Measurements from ENCODE around the gene CHCHD3. TPM values are rescaled to one million over a fixed set of nuclear protein-coding genes. Genes with fewer than 3 reads are reported as not detected.

Gene CHCHD3
- total RNA-seq, 3 donors from 2014 or later, result 52.1 to 59.4 (median 53.1) TPM

DNA sequence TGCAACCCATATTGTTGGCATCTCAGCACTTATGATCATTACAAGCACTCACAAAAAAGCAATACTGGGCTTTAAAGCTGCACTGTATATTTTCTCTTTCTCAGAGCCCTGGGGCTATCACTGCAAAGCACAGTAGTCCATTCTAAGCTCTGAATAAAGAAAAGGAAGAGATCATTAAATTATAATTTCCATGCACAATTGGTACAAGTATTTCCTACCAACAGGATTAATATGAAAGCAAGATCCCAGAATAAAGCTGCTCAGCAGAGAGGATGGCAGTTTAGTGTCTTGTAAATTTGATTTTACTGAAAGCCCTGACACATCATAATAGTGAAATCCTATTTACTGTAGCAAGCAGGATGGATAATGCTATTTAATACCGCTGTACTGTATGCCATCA, 205.3 kb downstream of the CHCHD3 start:
- intact Hi-C loops (cut with DNase I; ENCODE audit: low total_unique reads), result no loop called here
- H3K27me3 ChIP-seq, result no peaks in the 10 kb centered on the region
- H3K4me3 ChIP-seq, result no peak overlapping the region
- no peak overlapping the region for H3K27ac ChIP-seq
- H3K36me3 ChIP-seq, result no peaks in the 10 kb centered on the region
- TF ChIP-seq POLR2A (IDR thresholded peaks at IDR 0.05) (no peak), POLR2AphosphoS5 (IDR thresholded peaks at IDR 0.05) (no peak)
- TF ChIP-seq, protein P1, sequence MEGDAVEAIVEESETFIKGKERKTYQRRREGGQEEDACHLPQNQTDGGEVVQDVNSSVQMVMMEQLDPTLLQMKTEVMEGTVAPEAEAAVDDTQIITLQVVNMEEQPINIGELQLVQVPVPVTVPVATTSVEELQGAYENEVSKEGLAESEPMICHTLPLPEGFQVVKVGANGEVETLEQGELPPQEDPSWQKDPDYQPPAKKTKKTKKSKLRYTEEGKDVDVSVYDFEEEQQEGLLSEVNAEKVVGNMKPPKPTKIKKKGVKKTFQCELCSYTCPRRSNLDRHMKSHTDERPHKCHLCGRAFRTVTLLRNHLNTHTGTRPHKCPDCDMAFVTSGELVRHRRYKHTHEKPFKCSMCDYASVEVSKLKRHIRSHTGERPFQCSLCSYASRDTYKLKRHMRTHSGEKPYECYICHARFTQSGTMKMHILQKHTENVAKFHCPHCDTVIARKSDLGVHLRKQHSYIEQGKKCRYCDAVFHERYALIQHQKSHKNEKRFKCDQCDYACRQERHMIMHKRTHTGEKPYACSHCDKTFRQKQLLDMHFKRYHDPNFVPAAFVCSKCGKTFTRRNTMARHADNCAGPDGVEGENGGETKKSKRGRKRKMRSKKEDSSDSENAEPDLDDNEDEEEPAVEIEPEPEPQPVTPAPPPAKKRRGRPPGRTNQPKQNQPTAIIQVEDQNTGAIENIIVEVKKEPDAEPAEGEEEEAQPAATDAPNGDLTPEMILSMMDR (IDR thresholded peaks at IDR 0.05), result no peak
- no peaks in the 10 kb centered on the region for H3K9me3 ChIP-seq
- H3K4me1 ChIP-seq, result no peaks in the 10 kb centered on the region
- DNase-seq (ENCODE audit: low spot score in 2 of 2), result no peak

DNA sequence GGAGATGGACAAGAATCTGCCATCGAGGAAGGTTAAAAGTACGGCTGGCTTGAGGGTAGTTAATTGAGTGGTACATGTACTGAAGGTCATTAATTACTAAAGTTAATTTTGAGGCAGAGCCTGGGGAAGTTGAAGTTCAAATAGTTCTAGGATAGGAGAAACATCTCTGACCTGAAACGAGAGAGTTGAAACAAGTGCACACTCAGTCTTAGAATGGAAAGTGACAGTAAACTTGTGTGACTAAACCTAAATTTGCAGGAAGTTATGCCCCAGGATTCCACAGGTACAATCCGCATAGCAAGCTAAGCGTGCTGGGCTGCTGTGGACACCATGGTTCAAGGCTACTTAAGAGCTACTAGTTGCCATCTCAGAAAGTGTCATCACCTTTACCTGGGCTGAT, 209.9 kb downstream of the CHCHD3 start:
- H3K27ac ChIP-seq, result no peak overlapping the region
- no peaks in the 10 kb centered on the region for H3K27me3 ChIP-seq
- no peaks in the 10 kb centered on the region for H3K9me3 ChIP-seq
- H3K36me3 ChIP-seq, result no peaks in the 10 kb centered on the region
- H3K4me1 ChIP-seq, result no peaks in the 10 kb centered on the region
- intact Hi-C loops (cut with DNase I; ENCODE audit: low total_unique reads), result no loop called here
- H3K4me3 ChIP-seq, result no peak overlapping the region
- no peak for DNase-seq (ENCODE audit: low spot score in 2 of 2)
- TF ChIP-seq POLR2AphosphoS5 (IDR thresholded peaks at IDR 0.05) (no peak), POLR2A (IDR thresholded peaks at IDR 0.05) (no peak)
- TF ChIP-seq, protein P1 (IDR thresholded peaks at IDR 0.05), result no peak

DNA sequence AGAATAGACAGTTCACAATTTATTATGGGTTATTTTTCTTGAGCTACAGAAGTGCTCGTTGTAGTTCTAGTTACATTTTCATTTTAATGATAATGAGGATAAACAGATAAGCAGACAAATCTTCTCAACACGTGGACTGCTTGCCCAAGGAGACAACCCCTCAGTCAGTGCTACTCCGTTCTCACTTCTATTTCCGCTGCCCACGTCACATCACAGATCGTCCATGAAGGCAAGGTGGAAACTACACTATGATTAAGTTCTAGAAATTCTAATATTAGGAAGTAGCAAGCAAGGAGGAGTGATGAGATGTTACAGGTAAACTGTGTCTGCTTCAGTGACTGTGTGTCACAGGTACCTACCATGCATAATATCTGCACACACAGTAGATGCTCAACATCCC, 210.5 kb downstream of the CHCHD3 start:
- no peak overlapping the region for H3K27ac ChIP-seq
- no peak for DNase-seq (ENCODE audit: low spot score in 2 of 2)
- no peaks in the 10 kb centered on the region for H3K36me3 ChIP-seq
- H3K27me3 ChIP-seq, result no peaks in the 10 kb centered on the region
- TF ChIP-seq, protein P1 (IDR thresholded peaks at IDR 0.05), result no peak
- TF ChIP-seq POLR2AphosphoS5 (IDR thresholded peaks at IDR 0.05) (no peak), POLR2A (IDR thresholded peaks at IDR 0.05) (no peak)
- no peaks in the 10 kb centered on the region for H3K4me1 ChIP-seq
- intact Hi-C loops (cut with DNase I; ENCODE audit: low total_unique reads), result no loop called here
- H3K4me3 ChIP-seq, result no peak overlapping the region
- no peaks in the 10 kb centered on the region for H3K9me3 ChIP-seq

DNA sequence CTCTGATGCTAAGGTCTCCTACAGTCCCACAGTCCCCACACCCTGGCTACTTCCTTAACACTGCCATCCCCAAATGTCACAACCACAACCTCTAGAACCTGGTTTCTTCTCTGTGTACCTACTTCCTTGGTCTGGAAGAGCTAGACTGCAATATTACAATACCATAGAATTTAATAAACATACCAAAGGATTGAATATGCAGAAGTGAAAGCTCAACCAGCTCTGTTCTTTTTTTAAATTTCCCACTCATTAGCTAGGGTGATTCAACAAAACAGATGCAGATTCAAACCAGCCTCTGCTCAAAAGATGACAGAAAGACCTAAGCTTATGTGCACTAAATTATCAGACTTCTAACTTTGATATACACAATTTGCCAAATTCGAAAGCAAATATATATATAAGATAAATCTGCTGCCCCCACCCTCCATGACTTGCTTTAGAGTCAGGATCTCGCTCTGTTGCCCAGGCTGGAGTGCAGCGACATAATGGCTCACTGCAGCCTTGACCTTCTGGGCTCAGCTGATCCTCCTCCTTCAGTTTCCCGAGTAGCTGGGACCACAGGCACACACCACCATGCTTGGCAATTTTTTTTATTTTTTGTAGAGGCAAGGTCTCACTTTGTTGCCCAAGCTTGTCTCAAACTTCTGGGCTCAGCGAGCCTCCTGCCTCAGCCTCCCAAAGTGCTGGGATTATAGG, 212.6 kb downstream of the CHCHD3 start:
- Histone ChIP-seq H3K4me3 (no peak overlapping the region), H3K4me1 (no peaks in the 10 kb centered on the region), H3K36me3 (no peaks in the 10 kb centered on the region), H3K27ac (no peak overlapping the region), H3K27me3 (no peaks in the 10 kb centered on the region), H3K9me3 (no peaks in the 10 kb centered on the region)
- intact Hi-C loops (cut with DNase I; ENCODE audit: low total_unique reads), result no loop called here
- no peak for DNase-seq (ENCODE audit: low spot score in 2 of 2)
- TF ChIP-seq, protein P1 (IDR thresholded peaks at IDR 0.05), result no peak
- TF ChIP-seq POLR2AphosphoS5 (IDR thresholded peaks at IDR 0.05) (no peak), POLR2A (IDR thresholded peaks at IDR 0.05) (no peak)

DNA sequence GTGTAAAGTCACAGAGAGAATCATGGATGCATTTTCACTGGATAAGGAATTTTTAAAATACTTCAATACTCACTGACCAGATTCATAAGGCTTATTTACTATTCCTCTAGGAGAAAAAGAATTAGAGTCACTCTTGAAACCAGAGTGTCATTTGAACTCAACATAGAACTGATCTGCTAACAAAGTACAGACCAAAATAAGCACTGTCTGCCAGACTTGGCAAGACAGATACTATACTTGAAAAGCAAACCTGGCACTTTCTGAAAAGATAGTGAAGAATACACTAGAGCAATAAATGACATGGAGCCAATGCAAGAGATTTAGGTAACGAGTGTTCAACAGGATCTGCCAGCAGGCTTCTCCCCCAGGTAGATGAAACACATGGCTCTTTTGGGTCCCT, 215.3 kb downstream of the CHCHD3 start:
- Histone ChIP-seq H3K27me3 (no peaks in the 10 kb centered on the region), H3K27ac (no peak overlapping the region), H3K4me1 (no peaks in the 10 kb centered on the region), H3K36me3 (no peaks in the 10 kb centered on the region), H3K4me3 (no peak overlapping the region), H3K9me3 (no peaks in the 10 kb centered on the region)
- TF ChIP-seq, protein P1 (IDR thresholded peaks at IDR 0.05), result no peak
- TF ChIP-seq POLR2A (IDR thresholded peaks at IDR 0.05) (no peak), POLR2AphosphoS5 (IDR thresholded peaks at IDR 0.05) (no peak)
- no peak for DNase-seq (ENCODE audit: low spot score in 2 of 2)
- intact Hi-C loops (cut with DNase I; ENCODE audit: low total_unique reads), result no loop called here

Data from breast epithelium (tissue), 4 donors.